GM11168 (cell line): ENCODE results near the gene SFXN2.
"Not testable (repeated sequence)": the region's sequence is repeated elsewhere in the genome, so short reads cannot be mapped to it uniquely, and the experiment has no call there.

Experiments
- in situ Hi-C: fragments of 300-500 bp; cut with MboI; formaldehyde crosslinking; loops from one replicate; pipeline ENCODE4 v1.12.0; 2022; ENCODE audit warnings: low sequenced_read_pairs; ENCODE audit not compliant: unreplicated experiment

Gene SFXN2

GRCh38 chr10:102679596-102679995 is 34.8 kb upstream of the SFXN2 start:
- in situ Hi-C loops, result no loop called here

GRCh38 chr10:102681696-102682095 is 32.7 kb upstream of the SFXN2 start:
- in situ Hi-C loops, result no loop called here

DNA sequence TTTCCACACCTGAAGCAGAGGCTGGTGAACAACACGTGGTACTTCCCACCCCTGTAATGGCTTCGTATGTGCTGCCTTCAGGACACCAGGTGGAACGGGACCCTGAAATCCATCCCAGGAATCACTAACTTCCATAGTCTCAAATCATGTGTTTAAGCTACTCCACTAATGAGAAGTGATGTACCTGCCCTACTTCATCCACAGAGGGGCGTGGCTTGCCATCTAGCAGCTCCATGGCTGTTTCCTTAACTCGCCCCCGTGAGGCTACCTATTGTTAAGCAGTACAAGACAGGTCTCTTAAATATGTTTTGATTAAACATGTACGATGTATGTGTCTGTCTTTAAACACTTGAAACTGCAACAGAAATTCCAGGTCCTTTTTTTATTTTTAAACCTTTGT is 32.0 kb upstream of the SFXN2 start:
- in situ Hi-C loops, result no loop called here

GRCh38 chr10:102682981-102683380 is 31.5 kb upstream of the SFXN2 start:
- in situ Hi-C loops, result no loop called here

DNA sequence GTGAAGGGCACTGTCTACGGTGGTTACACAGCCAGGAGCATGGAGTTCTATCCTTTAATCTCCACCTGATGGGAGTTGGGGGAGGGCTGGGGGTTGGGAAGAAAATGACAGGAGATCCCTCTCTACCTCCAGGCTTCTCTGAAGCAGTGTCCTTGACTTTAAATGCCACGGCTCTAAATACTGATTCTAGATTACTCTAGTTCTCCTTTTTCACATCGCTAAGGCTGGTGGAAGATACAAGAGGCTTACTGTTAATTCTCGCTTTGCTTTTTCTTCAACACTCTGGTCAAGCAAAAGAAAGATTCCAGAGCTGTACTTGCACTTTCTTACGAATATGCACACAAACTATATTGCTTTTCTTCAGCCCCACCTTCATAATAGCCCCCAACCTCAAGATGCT is 30.7 kb upstream of the SFXN2 start:
- in situ Hi-C loops, result no loop called here

GRCh38 chr10:102691285-102692066 is 23.0 kb upstream of the SFXN2 start:
- in situ Hi-C loops, result no loop called here

- in situ Hi-C loops, result not testable (repeated sequence)
These were observed 19.0 kb upstream of the SFXN2 start for GRCh38 chr10:102695401-102695800.

DNA sequence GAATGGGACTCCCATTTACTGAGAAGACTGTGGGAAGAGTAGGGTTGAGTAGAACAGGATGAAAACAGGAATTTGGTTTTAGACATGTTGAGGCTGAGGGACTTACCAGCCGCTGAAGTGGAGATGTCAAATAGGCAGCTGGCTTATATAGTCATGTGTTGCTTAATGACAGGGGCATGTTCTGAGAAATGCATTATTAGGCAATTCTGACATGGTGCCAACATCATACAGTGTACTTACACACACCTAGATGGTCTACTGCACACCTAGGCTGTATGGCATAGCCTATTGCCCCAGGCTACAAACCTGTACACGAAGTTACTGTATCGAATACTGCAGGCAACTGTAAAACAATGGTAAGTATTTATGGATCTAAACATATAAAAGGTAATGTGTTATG is 17.7 kb upstream of the SFXN2 start:
- in situ Hi-C loops, result no loop called here

DNA sequence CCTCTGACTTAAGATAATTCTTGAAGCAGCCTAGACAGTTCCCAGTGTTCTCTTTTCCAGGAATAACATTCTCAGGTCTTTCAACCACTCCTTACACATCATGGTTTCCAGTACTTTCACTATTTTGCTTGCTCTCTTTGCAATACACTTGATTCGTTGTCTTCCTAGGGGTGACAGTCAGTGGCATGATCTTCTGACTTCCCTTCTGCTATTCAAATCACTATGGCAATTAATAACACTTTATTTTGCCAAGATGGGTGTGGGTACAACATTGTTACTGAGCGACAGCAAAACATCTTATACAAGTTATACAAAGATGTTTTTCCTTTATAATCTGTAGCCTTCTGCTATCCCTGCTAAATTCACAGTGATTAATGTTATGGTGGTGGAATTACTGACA is 15.5 kb upstream of the SFXN2 start:
- in situ Hi-C loops, result no loop called here

GRCh38 chr10:102701272-102701671 is 13.2 kb upstream of the SFXN2 start:
- in situ Hi-C loops, result no loop called here

GRCh38 chr10:102701796-102702195 is 12.6 kb upstream of the SFXN2 start:
- in situ Hi-C loops, result no loop called here

DNA sequence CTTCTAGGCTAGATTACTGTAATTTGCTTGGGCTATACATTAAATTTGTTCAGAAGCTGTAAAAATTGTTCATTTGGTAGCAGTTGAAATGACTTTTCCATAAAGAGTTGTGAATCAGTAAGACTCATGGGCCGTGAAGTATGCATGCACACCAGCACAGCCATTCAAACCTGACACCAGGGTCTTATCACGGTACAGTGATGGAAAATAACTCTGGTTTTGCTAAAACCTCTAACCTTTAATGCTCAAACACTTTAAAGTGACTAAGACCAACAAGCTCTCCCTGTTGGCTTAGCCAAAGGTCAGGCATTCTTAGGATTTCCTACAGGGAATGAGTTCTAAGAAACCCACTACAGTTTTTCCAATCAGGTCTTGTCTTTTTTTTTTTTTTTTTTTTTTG is 11.7 kb upstream of the SFXN2 start:
- in situ Hi-C loops, result no loop called here

GRCh38 chr10:102704915-102705314 is 9.5 kb upstream of the SFXN2 start:
- in situ Hi-C loops, result no loop called here

- in situ Hi-C loops, result no loop called here
These were observed 8.9 kb upstream of the SFXN2 start for GRCh38 chr10:102705531-102705930.

- in situ Hi-C loops, result no loop called here
These were observed 3.8 kb upstream of the SFXN2 start for GRCh38 chr10:102710609-102711008.

- in situ Hi-C loops, result no loop called here
These were observed 2.3 kb upstream of the SFXN2 start for GRCh38 chr10:102712089-102712488.

DNA sequence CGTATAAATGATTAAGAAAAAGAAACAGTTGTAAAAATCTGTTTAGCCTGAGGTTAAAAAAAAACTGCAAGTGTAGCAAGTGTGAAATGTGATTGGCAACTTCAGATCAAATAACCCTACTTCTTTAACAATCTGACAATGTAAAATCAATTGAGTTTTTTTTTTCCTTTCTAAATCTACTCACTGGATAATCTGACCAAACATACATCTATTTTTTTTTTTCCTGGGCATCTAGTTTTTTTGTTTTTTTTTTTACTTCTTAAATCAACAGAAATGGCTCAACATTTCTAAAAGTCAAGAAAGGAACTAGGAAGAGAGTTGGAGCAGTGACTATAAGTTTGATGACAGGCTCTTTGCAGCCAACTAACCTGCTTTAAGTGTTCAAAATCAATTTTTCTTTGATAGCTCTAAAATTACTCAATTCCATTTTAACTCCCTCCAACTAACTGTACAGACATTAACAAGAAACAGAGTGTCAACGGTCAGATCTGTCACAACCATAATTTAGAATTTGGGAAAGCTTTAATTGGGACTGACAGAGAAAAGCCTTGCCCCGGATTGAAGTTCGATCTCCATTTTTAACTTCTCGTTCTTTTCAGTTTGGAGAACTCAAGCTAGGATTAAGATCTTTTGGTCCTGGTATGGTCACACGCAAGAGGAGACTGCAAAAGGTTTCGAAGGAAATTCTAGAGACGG is 1.4 kb upstream of the SFXN2 start:
- in situ Hi-C loops, result no loop called here

- in situ Hi-C loops, result no loop called here
These were observed 960 bp upstream of the SFXN2 start for GRCh38 chr10:102713539-102713813.

- in situ Hi-C loops, result no loop called here
These were observed 419 bp upstream of the SFXN2 start, which contains the start of gene ARL3 for GRCh38 chr10:102713814-102714620. Gene ARL3 (minus strand): TSS chr10:102714397. CDS start chr10:102714275, 122 bp downstream.

- in situ Hi-C loops, result no loop called here
These were observed 1.4 kb downstream of the SFXN2 start for GRCh38 chr10:102715880-102716279.

DNA sequence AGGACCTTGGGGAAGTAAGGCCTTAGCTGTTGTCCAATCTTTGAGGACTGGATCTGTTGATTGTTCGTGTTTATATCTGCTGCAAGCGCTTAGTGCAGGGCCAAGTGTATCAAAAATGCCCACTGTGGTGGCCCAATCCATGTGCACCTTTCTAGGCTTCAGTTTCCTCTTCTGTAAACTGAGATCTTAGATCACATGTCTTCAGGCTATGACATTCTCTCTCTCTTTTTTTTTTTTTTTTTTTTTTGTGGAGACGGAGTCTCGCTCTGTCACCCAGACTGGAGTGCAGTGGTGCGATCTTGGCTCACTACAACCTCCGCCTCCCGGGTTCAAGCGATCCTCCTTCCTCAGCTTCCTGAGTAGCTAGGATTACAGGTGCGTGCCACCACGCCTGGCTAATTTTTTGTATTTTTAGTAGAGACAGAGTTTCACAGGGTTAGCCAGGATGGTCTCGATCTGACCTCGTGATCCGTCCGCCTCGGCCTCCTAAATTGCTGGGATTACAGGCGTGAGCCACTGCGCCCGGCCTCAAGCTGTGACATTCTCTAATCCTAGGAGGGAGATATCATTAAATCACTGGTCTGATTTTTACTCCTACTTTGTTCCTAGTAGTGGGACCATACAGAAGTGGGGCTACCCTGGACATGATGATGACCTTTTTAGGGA is 2.6 kb downstream of the SFXN2 start:
- in situ Hi-C loops, result not testable (repeated sequence)
